Activated CD8-positive, alpha-beta T cell treated with anti-CD3 and anti-CD28 coated beads for 36 hours (primary cell): Measurements from ENCODE around the gene ZNF747. TPM values are rescaled to one million over a fixed set of nuclear protein-coding genes. Genes with fewer than 3 reads are reported as not detected.

Experiments used
- ATAC-seq: fragments of 200-7000 bp; cut with Tn5 transposase; one replicate; pipeline ENCODE4 v1.10.0; 2021; ENCODE audit warnings: mild to moderate bottlenecking, moderate library complexity
- CTCF ChIA-PET: fragments of 350-600 bp; sonication (Branson Sonifier 250); formaldehyde crosslinking; loops from one replicate; lab custom pipeline; 2021; ENCODE audit warnings: antibody characterized with exemption; lab: Charles Lee
- POLR2A ChIA-PET: fragments of 350-600 bp; sonication (Branson Sonifier 250); formaldehyde crosslinking; loops from one replicate; lab custom pipeline; 2021; ENCODE audit warnings: antibody characterized with exemption; lab: Charles Lee
- DNase-seq: peaks from one replicate; pipeline ENCODE4 v3.0.0-alpha.2; 2020
- H3K27ac Mint-ChIP-seq: one replicate; pipeline ENCODE4 v1.8.0; 2021; ENCODE audit warnings: mild to moderate bottlenecking, mixed read lengths
- H3K27me3 Mint-ChIP-seq: one replicate; pipeline ENCODE4 v1.8.0; 2021; ENCODE audit warnings: mixed read lengths
- H3K36me3 Mint-ChIP-seq: one replicate; pipeline ENCODE4 v1.8.0; 2021; ENCODE audit warnings: low read depth, mixed read lengths
- H3K4me1 Mint-ChIP-seq: one replicate; pipeline ENCODE4 v1.8.0; 2021; ENCODE audit warnings: low read depth, mixed read lengths
- H3K4me3 Mint-ChIP-seq: one replicate; pipeline ENCODE4 v1.8.0; 2021; ENCODE audit warnings: mild to moderate bottlenecking, moderate library complexity, mixed read lengths
- H3K9me3 Mint-ChIP-seq: one replicate; pipeline ENCODE4 v1.8.0; 2021; ENCODE audit warnings: mixed read lengths
- intact Hi-C: fragments of 100-400 bp; cut with micrococcal nuclease; formaldehyde crosslinking; loops from one replicate; pipeline ENCODE4 v1.10.0; 2022
- total RNA-seq, 2 experiments: library from RNA; stranded (reverse); gene quantifications; one replicate each; pipeline ENCODE4 v1.2.3, GENCODE V29; 2021
- TF ChIP-seq, protein P1 (sequence below): fragments of 200-600 bp; IDR thresholded peaks from one replicate; pipeline ENCODE4 v1.8.0; 2022; ENCODE audit warnings: antibody characterized with exemption, mild to moderate bottlenecking

Gene ZNF747
- total RNA-seq, 2 experiments from 2014 or later: 6.7 to 7.9 TPM

DNA sequence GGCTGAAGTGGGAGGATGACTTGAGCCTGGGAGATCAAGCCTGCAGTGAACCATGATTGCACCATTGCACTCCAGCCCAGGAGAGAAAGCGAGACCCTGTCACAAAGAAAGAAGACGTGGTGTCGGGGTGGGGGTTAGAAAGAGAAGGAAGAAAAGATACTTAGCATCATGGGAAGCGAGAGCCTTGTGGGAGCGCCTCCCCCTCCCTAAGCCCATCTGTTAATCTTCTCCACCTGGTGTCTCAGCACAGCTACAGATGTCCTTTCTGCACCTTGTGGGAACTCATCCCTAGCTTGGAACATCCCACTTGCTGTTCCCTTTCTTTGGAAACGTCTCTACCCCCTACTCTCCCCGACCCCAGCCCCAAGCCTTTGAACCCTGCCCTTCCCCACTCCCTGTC lies 30.9 kb upstream of the ZNF747 start:
- Mint-ChIP-seq H3K4me1 (peaks cover 34% of the 10 kb centered on the region), H3K4me3 (no peak overlapping the region), H3K27me3 (no peaks in the 10 kb centered on the region), H3K27ac (no peak overlapping the region), H3K9me3 (no peaks in the 10 kb centered on the region), H3K36me3 (peaks cover 2% of the 10 kb centered on the region)
- POLR2A ChIA-PET: interaction anchor here (1.2 to 4.0 kb wide), 4 partner anchors 7 to 45 kb away, joined by 4 to 35 read pairs (median 16); partner anchors contain the start of genes ZNF689, ZNF747 and ZNF764
- intact Hi-C loops: no loop called here
- CTCF ChIA-PET: interaction anchor here (1.1 to 2.6 kb wide), 6 partner anchors 31 to 136 kb away, joined by 3 to 11 read pairs (median 5); partner anchors contain the start of genes DCTPP1 and ZNF747
- DNase-seq (no peak), ATAC-seq (no peak)
- TF ChIP-seq, protein P1, sequence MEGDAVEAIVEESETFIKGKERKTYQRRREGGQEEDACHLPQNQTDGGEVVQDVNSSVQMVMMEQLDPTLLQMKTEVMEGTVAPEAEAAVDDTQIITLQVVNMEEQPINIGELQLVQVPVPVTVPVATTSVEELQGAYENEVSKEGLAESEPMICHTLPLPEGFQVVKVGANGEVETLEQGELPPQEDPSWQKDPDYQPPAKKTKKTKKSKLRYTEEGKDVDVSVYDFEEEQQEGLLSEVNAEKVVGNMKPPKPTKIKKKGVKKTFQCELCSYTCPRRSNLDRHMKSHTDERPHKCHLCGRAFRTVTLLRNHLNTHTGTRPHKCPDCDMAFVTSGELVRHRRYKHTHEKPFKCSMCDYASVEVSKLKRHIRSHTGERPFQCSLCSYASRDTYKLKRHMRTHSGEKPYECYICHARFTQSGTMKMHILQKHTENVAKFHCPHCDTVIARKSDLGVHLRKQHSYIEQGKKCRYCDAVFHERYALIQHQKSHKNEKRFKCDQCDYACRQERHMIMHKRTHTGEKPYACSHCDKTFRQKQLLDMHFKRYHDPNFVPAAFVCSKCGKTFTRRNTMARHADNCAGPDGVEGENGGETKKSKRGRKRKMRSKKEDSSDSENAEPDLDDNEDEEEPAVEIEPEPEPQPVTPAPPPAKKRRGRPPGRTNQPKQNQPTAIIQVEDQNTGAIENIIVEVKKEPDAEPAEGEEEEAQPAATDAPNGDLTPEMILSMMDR: no peak

DNA sequence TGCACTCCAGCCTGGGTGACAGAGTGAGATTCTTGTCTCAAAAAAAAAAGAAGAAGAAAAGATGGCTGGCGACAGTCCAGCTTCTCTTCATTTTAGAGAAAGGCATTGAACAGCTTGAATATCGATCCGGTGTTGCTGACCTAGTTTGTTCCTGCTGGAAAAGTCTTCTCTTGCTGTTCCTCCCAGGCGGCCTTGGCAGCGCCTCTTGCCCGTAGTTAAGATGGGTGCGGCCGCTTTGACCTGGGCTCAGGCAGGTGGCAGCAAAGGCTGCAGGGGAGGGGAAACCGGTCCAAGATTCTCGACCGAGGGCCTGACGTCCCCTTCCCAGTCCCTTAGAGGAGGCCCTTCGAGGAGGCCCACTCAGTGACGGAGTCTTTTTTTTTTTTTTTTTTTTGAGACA lies 27.4 kb upstream of the ZNF747 start:
- H3K27ac Mint-ChIP-seq: peak overlapping the region; percentile 81

DNA sequence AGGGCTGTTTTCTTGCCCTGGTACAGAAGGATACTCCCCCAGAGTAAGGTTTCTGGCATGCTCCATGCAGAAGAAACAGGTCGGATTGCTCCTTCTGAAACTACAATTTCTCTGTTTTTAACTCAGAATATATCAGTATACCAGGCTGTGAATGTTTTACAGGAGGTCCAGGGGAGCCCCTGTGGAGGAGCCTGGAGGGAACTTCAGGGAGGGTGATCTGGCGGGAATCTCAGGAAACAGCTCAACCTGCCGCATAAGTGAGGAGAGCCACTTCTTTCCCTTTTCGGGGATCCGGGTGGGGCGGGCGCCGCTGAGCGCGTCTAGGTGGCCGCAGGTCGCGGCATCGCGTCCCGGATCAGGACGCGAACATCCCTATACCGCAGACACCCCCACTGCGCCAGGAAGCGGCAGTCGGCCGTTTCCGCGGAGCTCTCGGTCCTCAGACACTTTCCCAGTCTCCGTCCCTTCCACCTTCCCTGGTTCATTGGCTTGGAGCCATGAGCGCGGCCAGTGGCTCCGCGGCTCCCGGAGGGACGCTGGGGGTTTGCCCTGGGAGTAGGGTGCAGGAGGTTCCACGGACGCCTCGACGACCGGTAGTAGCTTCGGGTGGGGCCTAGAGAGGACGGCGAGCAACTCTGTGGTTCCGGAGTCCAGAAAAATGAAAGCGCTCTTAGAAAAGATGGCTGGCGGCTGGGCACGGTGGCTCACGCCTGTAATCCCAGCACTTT lies 26.6 kb upstream of the ZNF747 start:
- Mint-ChIP-seq H3K36me3 (peaks cover 7% of the 10 kb centered on the region), H3K27me3 (no peaks in the 10 kb centered on the region), H3K9me3 (no peaks in the 10 kb centered on the region), H3K4me1 (peaks cover 19% of the 10 kb centered on the region), H3K27ac (peak overlapping the region; percentile 81), H3K4me3 (peak overlapping the region; percentile 76)
- ChIA-PET CTCF (interaction anchor here (1.2 to 2.4 kb wide), 2 partner anchors 55 to 68 kb away, joined by 3 to 6 read pairs; no protein-coding TSS in a partner anchor), POLR2A (interaction anchor here (0.6 to 2.2 kb wide), 11 partner anchors 10 to 189 kb away, joined by 3 to 19 read pairs (median 3); partner anchors contain the start of genes ZNF688 and ZNF747)
- TF ChIP-seq, protein P1: no peak
- intact Hi-C loops: no loop called here
- ATAC-seq: no peak
- peak; percentile 27 for DNase-seq

More for the DNA sequence above, 27.4 kb upstream of the ZNF747 start:
- peak overlapping the region; percentile 76 for H3K4me3 Mint-ChIP-seq
- TF ChIP-seq, protein P1: no peak
- peaks cover 5% of the 10 kb centered on the region for H3K36me3 Mint-ChIP-seq
- POLR2A ChIA-PET: interaction anchor here (0.7 to 2.2 kb wide), 8 partner anchors 10 to 190 kb away, joined by 3 to 19 read pairs (median 4); partner anchors contain the start of gene ZNF747
- H3K4me1 Mint-ChIP-seq: peaks cover 22% of the 10 kb centered on the region
- H3K27me3 Mint-ChIP-seq: no peaks in the 10 kb centered on the region
- CTCF ChIA-PET: interaction anchor here (2.4 kb wide), 1 partner anchor 67 kb away, joined by 6 read pairs; no protein-coding TSS in a partner anchor
- ATAC-seq: no peak
- no peaks in the 10 kb centered on the region for H3K9me3 Mint-ChIP-seq
- no peak for DNase-seq
- intact Hi-C loops: no loop called here

DNA sequence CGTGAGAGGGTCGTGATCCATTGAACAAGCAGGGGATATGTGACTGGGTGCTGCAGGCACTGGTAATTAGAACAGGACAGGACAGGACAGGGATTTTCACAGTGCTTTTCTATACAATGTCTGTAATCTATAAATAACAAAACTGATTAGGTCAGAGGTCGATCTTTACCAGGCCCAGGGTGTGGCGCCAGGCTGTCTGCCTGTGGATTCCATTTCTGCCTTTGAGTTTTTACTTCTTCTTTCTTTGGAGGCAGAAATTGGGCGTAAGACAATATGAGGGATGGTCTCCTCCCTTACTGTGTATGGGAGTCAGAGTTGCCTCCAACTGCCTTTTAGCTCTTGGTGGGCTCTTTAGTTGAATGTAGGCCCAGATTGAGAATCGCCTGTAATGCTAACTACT lies 25.0 kb upstream of the ZNF747 start:
- H3K9me3 Mint-ChIP-seq: no peaks in the 10 kb centered on the region
- peaks cover 28% of the 10 kb centered on the region for H3K4me1 Mint-ChIP-seq
- ChIA-PET CTCF (interaction anchor here (4.2 kb wide), 1 partner anchor 25 kb away, joined by 18 read pairs; the partner anchor contains the start of gene ZNF747), POLR2A (interaction anchor here (3.1 to 3.4 kb wide), 2 partner anchors 8 to 12 kb away, joined by 27 read pairs; partner anchors contain the start of gene ZNF688)
- DNase-seq (no peak), ATAC-seq (no peak)
- no peak overlapping the region for H3K4me3 Mint-ChIP-seq
- H3K27ac Mint-ChIP-seq: peak overlapping the region; percentile 75
- TF ChIP-seq, protein P1: no peak
- H3K27me3 Mint-ChIP-seq: no peaks in the 10 kb centered on the region
- intact Hi-C loops: loop anchor here (10.0 kb wide), 1 partner anchor 465 kb away; the partner anchor contains the start of genes TBX6 and YPEL3
- peaks cover 13% of the 10 kb centered on the region for H3K36me3 Mint-ChIP-seq
